GM23248 (cell line): ENCODE data around the gene SPTBN4. TPM values are rescaled to one million over a fixed set of nuclear protein-coding genes. Genes with fewer than 3 reads are reported as not detected.

Experiments
- DNase-seq: peaks from one replicate; pipeline ENCODE4 v3.0.0-alpha.2; 2015
- H2AFZ ChIP-seq: fragments of 200-600 bp; sonication (generic); 2 replicates; pipeline ENCODE4 v1.6.1; 2016; ENCODE audit warnings: antibody characterized with exemption
- H3F3A ChIP-seq: fragments of 200-600 bp; sonication (generic); 2 replicates; pipeline ENCODE4 v1.6.1; 2016; ENCODE audit warnings: mild to moderate bottlenecking, antibody characterized with exemption, mixed run types; ENCODE audit not compliant: insufficient read depth
- H3K27ac ChIP-seq: fragments of 200-600 bp; sonication (generic); 2 replicates; pipeline ENCODE4 v1.5.1; 2016; ENCODE audit warnings: mild to moderate bottlenecking
- H3K27me3 ChIP-seq: fragments of 200-600 bp; sonication (generic); replicated peaks from 2 replicates; pipeline ENCODE4 v1.6.1; 2016; ENCODE audit warnings: mild to moderate bottlenecking; ENCODE audit not compliant: insufficient read depth
- H3K36me3 ChIP-seq: fragments of 200-600 bp; sonication (generic); 2 replicates; pipeline ENCODE4 v1.6.1; 2016; ENCODE audit warnings: low read depth, mild to moderate bottlenecking
- H3K4me1 ChIP-seq: fragments of 200-600 bp; sonication (generic); 2 replicates; pipeline ENCODE4 v1.6.1; 2016; ENCODE audit warnings: mild to moderate bottlenecking; ENCODE audit not compliant: insufficient read depth
- H3K4me2 ChIP-seq: fragments of 200-600 bp; sonication (generic); one replicate; pipeline ENCODE4 v1.6.1; 2016; ENCODE audit warnings: mild to moderate bottlenecking; ENCODE audit not compliant: unreplicated experiment
- H3K4me3 ChIP-seq: fragments of 200-600 bp; sonication (generic); 2 replicates; pipeline ENCODE4 v1.5.1; 2016; ENCODE audit warnings: mild to moderate bottlenecking
- H3K79me2 ChIP-seq: fragments of 200-600 bp; sonication (generic); 2 replicates; pipeline ENCODE4 v1.6.1; 2016; ENCODE audit warnings: mild to moderate bottlenecking; ENCODE audit not compliant: insufficient read depth
- H3K9ac ChIP-seq: fragments of 200-600 bp; sonication (generic); 2 replicates; pipeline ENCODE4 v1.6.1; 2016; ENCODE audit warnings: mild to moderate bottlenecking
- H3K9me2 ChIP-seq: fragments of 200-600 bp; sonication (generic); 2 replicates; pipeline ENCODE4 v1.6.1; 2016; ENCODE audit warnings: mixed run types, mild to moderate bottlenecking, moderate library complexity; ENCODE audit not compliant: insufficient read depth
- H3K9me3 ChIP-seq: fragments of 200-600 bp; sonication (generic); one replicate; pipeline ENCODE4 v1.6.1; 2017; ENCODE audit warnings: low read depth
- H4K20me1 ChIP-seq: fragments of 200-600 bp; sonication (generic); 2 replicates; pipeline ENCODE4 v1.6.0; 2016; ENCODE audit not compliant: insufficient read depth
- EZH2 ChIP-seq: fragments of 200-600 bp; sonication (generic); IDR thresholded peaks from 2 replicates; pipeline ENCODE4 v1.6.1; 2018; ENCODE audit warnings: antibody characterized with exemption, mild to moderate bottlenecking; ENCODE audit not compliant: insufficient read depth, poor library complexity, severe bottlenecking
- EZH2phosphoT487 ChIP-seq: fragments of 200-600 bp; sonication (generic); IDR thresholded peaks from 2 replicates; pipeline ENCODE4 v1.6.1; 2018; ENCODE audit warnings: antibody characterized with exemption, moderate library complexity, mild to moderate bottlenecking, low read depth; ENCODE audit not compliant: insufficient read depth
- WGBS, 2 experiments: methylation state at CpG; one replicate each; pipeline ENCODE4 v1.1.6; 2015 to 2017; ENCODE audit warnings: low lambda C conversion rate in 2 of 2, low coverage in 1 of 2; ENCODE audit errors: missing lambda C conversion rate in 2 of 2; 5-methylcytosine and 5-hydroxymethylcytosine counted together
- in situ Hi-C: fragments of 300-500 bp; cut with MboI; formaldehyde crosslinking; loops from 2 replicates; pipeline ENCODE4 v1.15.0; 2020
- polyA plus RNA-seq: library from polyadenylated mRNA; unstranded; fragments of >200 nt; fragmentation: Nextera tagmentation; extraction: Ambion mirVana; gene quantifications from 2 replicates; pipeline ENCODE4 v1.2.1, GENCODE V29; 2016
- total RNA-seq: library from RNA; depleted of rRNA; stranded (reverse); fragments of >200 nt; shearing (Covaris generic); gene quantifications from 2 replicates; pipeline ENCODE4 v1.2.3, GENCODE V29; 2014

SPTBN4 gene
- total and polyA plus RNA-seq, 2 experiments from 2014 or later = 0.69 to 2.1 TPM

- Histone ChIP-seq H3K4me2 (no peak overlapping the region), H3K9me3 (no peaks in the 10 kb centered on the region), H3K27ac (no peak overlapping the region), H3K36me3 (0 out of 2 replicates have a peak, but pooled peaks cover 3% of the 10 kb centered on the region), H2AFZ (no peak overlapping the region), H3F3A (0 out of 2 replicates have a peak, but pooled peaks cover 4% of the 10 kb centered on the region), H3K27me3 (no peaks in the 10 kb centered on the region), H3K4me3 (no peak overlapping the region), H3K4me1 (peaks cover 9% of the 10 kb centered on the region), H4K20me1 (no peaks in the 10 kb centered on the region), H3K9ac (no peak overlapping the region), H3K9me2 (no peaks in the 10 kb centered on the region), H3K79me2 (no peaks in the 10 kb centered on the region)
- in situ Hi-C loops = no loop called here
- no peak for TF ChIP-seq EZH2
- no peak for TF ChIP-seq EZH2phosphoT487
- no peak for DNase-seq
- WGBS, 2 experiments = 89 to 92% methylated on average over 5 of the region's 5 CpGs
These were observed 149.4 kb downstream of the SPTBN4 start for GRCh38 chr19:40616178-40616577.

GRCh38 chr19:40616941-40617340 is 150.1 kb downstream of the SPTBN4 start:
- in situ Hi-C loops = no loop called here
- H3K4me1 ChIP-seq = peaks cover 5% of the 10 kb centered on the region; the same call in 1 of the 2 replicates
- no peaks in the 10 kb centered on the region for H3K9me3 ChIP-seq
- H3K27ac ChIP-seq = no peak overlapping the region
- WGBS, 2 experiments = 96 to 98% methylated on average over 15 to 17 of the region's 17 CpGs
- H3F3A ChIP-seq = no peaks in the 10 kb centered on the region
- TF ChIP-seq EZH2 = no peak
- no peak for TF ChIP-seq EZH2phosphoT487
- no peak for DNase-seq
- H3K4me2 ChIP-seq = no peak overlapping the region
- no peak overlapping the region for H3K9ac ChIP-seq
- 0 out of 2 replicates have a peak, but pooled peaks cover 3% of the 10 kb centered on the region for H3K36me3 ChIP-seq
- H3K4me3 ChIP-seq = no peak overlapping the region
- H3K27me3 ChIP-seq = no peaks in the 10 kb centered on the region
- H2AFZ ChIP-seq = no peak overlapping the region
- H3K79me2 ChIP-seq = no peaks in the 10 kb centered on the region
- no peaks in the 10 kb centered on the region for H3K9me2 ChIP-seq
- H4K20me1 ChIP-seq = no peaks in the 10 kb centered on the region

GRCh38 chr19:40617961-40618360 is 151.2 kb downstream of the SPTBN4 start:
- no peak for TF ChIP-seq EZH2
- TF ChIP-seq EZH2phosphoT487 = no peak
- Histone ChIP-seq H3K4me2 (no peak overlapping the region), H3K9ac (no peak overlapping the region), H3K36me3 (0 out of 2 replicates have a peak, but pooled peaks cover 3% of the 10 kb centered on the region), H3K27me3 (no peaks in the 10 kb centered on the region), H3K9me2 (no peaks in the 10 kb centered on the region), H3K79me2 (no peaks in the 10 kb centered on the region), H2AFZ (no peak overlapping the region), H3K9me3 (no peaks in the 10 kb centered on the region), H3K4me3 (no peak overlapping the region), H3K4me1 (peaks cover 5% of the 10 kb centered on the region; the same call in 1 of the 2 replicates), H3F3A (no peaks in the 10 kb centered on the region), H4K20me1 (no peaks in the 10 kb centered on the region), H3K27ac (no peak overlapping the region)
- 47 to 58% methylated on average over 4 of the region's 4 CpGs for WGBS, 2 experiments
- in situ Hi-C loops = no loop called here
- DNase-seq = no peak

GRCh38 chr19:40619333-40620160 is 152.7 kb downstream of the SPTBN4 start:
- Histone ChIP-seq H3F3A (no peaks in the 10 kb centered on the region), H3K4me3 (no peak overlapping the region), H3K4me1 (peaks cover 5% of the 10 kb centered on the region; the same call in 1 of the 2 replicates), H3K27me3 (no peaks in the 10 kb centered on the region), H3K9ac (no peak overlapping the region), H3K9me2 (no peaks in the 10 kb centered on the region), H3K27ac (no peak overlapping the region), H3K79me2 (no peaks in the 10 kb centered on the region), H2AFZ (no peak overlapping the region), H3K4me2 (no peak overlapping the region), H3K36me3 (0 out of 2 replicates have a peak, but pooled peaks cover 3% of the 10 kb centered on the region), H4K20me1 (no peaks in the 10 kb centered on the region), H3K9me3 (no peaks in the 10 kb centered on the region)
- TF ChIP-seq EZH2 (no peak), EZH2phosphoT487 (no peak)
- in situ Hi-C loops = no loop called here
- WGBS, 2 experiments = 76 to 80% methylated on average over 11 of the region's 11 CpGs
- DNase-seq = no peak
